Caki2 (cell line): Measurements from ENCODE around the gene OR5A2. TPM values are rescaled to one million over a fixed set of nuclear protein-coding genes. Genes with fewer than 3 reads are reported as not detected.
"Not testable (repeated sequence)": the region's sequence is repeated elsewhere in the genome, so short reads cannot be mapped to it uniquely, and the experiment has no call there.

Experiments
- DNase-seq: peaks from one replicate; pipeline ENCODE4 v3.0.0-alpha.2; 2015; ENCODE audit warnings: low read depth
- in situ Hi-C: cut with HindIII; loops from 2 replicates; pipeline ENCODE4 v1.10.0; 2016; ENCODE audit warnings: low sequenced_read_pairs, low pct_unique_long_range_greater_than_20kb, mixed read lengths
- total RNA-seq: library from RNA; depleted of rRNA; stranded (reverse); fragments of >200 nt; shearing (Covaris generic); gene quantifications from 2 replicates; pipeline ENCODE4 v1.2.3, GENCODE V29; 2014; ENCODE audit warnings: low replicate concordance; rRNA removed

OR5A2 gene
- not detected in 2 replicates for total RNA-seq

GRCh38 chr11:59426361-59427067 lies at the start of gene OR5A2:
TSS of gene OR5A2 (minus strand) at chr11:59426413. CDS start at chr11:59422953, 3,460 bp downstream.
- in situ Hi-C loops: no loop called here
- DNase-seq: no peak

- in situ Hi-C loops: no loop called here
- DNase-seq: no peak
Observed at GRCh38 chr11:59475176-59475575, 49.0 kb upstream of the OR5A2 start.

DNA sequence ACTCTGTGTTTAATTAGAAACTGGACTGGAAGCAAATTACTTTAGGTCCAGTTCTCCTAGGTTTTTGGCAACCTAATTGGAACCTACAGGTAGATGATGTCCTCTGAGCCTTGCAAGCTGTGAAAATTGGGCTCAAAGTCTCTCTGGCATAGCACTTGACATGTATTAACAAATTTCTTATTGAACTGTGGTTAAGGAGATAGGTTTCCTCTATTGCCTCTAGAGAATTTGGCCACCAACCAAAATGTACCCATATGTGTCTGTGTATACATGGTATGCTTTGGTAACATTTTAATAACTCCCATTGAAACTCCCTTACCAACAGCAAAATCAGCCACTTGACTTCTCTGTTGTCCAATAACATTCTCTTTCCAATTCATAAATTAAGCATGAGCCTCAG lies 46.8 kb upstream of the OR5A2 start, which contains the start of gene OR4D10:
Gene OR4D10, plus strand, starts transcription at position 301 of the 400 bp plus-strand sequence. CDS start 4,115 bp downstream, outside the sequence.
- in situ Hi-C loops: no loop called here
- no peak for DNase-seq

DNA sequence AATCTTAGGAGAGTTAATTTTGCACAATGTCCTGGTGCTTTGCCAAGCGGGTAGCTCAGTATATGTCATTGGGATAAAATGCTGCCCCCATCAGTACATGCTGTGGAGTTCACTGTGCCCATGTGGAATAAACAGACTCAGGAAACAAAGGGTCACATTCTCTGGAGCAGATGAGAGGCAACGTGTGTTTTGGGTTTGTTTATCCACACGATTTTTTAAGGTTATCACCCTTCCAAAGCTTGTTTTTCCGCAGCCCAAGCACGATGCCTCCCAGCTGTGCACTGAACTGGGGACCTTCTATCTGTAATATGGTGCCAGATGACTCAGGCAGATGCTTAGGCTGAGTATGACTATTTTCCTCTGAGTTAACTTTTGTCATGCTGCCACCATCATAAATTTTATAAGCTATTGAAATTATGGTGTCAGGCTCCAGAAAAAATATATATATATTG lies 37.0 kb upstream of the OR5A2 start:
- in situ Hi-C loops: no loop called here
- no peak for DNase-seq

- in situ Hi-C loops: no loop called here
Observed at GRCh38 chr11:59459916-59460315, 33.7 kb upstream of the OR5A2 start.

GRCh38 chr11:59456661-59457060 lies 30.4 kb upstream of the OR5A2 start, which contains the start of gene OR4D6:
TSS of gene OR4D6 (plus strand) at chr11:59456961. CDS start at chr11:59456961, 0 bp downstream.
- in situ Hi-C loops: no loop called here
- no peak for DNase-seq

More at GRCh38 chr11:59459916-59460315, 33.7 kb upstream of the OR5A2 start:
- no peak for DNase-seq

DNA sequence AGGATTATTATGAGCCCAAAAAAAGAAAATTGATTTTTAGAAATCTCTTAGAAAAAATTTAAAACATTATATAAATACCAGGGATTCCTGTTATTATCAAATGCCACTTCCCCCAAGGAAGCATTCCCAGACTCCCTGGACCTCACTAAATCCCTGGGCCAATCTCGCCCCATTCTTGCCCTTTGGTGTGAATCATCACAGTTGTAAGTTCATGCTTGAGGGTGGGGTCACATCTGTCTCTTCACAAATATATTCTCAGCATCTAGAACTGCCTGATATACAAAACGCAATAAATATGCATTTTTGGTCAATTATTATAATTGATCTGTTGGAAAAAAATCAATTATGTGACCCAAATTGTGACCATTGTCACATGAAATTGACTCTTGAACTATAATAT lies 22.3 kb upstream of the OR5A2 start:
- in situ Hi-C loops: no loop called here
- DNase-seq: no peak

GRCh38 chr11:59445624-59446023 lies 19.4 kb upstream of the OR5A2 start:
- DNase-seq, in situ Hi-C loops: not testable (repeated sequence)

DNA sequence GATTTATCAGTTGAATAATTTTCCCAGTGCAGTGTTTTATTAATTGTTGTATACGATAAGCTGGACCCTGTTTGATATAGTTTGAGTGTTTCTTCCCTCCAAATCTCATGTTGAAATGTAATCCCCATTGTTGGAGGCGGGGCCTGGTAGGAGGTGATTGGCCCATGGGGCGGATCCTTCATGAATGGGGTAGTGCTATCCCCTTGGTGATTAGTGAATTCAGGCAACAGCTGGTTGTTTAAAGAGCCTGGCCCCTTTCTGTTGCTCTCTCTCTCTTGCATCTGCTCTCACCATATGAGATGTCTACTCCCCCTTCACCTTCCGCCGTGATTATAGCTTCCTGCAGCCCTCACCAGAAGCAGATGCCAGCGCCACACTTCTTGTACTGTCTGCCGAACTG lies 11.6 kb upstream of the OR5A2 start:
- in situ Hi-C loops: no loop called here
- no peak for DNase-seq

- no peak for DNase-seq
- in situ Hi-C loops: no loop called here
Observed at GRCh38 chr11:59436169-59436568, 10.0 kb upstream of the OR5A2 start, which contains the start of gene OR5A1. TSS of gene OR5A1 (plus strand) at chr11:59436469. CDS start at chr11:59443169, 6,700 bp downstream.

DNA sequence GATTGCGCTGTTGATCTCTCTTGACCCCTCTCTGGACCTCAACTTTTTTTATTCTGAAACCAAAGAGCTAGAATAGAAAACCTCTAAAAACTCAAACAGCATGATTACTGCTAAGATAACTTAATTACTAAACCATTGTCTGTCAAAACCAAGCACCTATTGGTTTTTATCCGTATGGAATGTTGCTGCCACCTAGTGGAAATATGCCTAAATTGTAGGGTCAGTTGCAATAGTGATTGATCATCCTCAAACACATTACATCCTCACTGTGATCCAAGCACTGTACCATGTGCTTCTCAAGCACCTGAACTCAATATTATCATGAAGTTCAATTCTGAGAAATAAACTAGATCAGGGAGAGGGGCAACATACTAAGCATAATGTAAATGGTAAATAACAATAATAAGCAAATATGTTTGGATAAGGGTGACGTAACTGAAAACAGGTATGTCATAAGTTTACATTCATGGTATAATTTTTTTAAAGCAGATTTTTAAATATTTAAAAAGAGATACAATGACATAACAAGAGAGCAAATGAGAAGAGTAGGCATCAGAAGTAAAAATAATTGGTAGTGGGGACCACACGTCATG lies 3.8 kb upstream of the OR5A2 start:
- in situ Hi-C loops: no loop called here
- DNase-seq: peak; percentile 6

GRCh38 chr11:59427068-59427382 lies 812 bp upstream of the OR5A2 start:
- in situ Hi-C loops: no loop called here
- no peak for DNase-seq

- no peak for DNase-seq
- in situ Hi-C loops: no loop called here
Observed at GRCh38 chr11:59425131-59425530, 1.1 kb downstream of the OR5A2 start.

DNA sequence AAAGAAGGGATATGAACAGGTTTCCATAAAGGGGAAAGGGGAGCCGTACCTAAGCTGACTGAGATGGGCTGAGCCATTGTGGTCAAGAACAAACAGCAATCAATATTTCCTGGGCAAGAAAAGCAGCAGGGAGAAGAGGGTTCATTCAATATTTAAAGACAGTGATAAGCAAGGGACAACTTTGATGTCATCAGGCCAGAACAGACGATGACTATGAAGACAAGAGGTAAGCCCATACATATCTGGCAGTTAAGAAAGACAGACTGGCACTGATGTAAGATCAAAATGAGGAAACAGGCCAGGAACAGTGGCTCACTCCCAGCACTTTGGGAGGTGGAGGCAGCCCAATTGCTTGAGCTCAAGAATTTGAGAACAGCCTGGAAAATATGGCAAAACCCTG lies 2.4 kb downstream of the OR5A2 start:
- no peak for DNase-seq
- in situ Hi-C loops: no loop called here

GRCh38 chr11:59418156-59418555 lies 8.1 kb downstream of the OR5A2 start:
- DNase-seq: no peak
- in situ Hi-C loops: no loop called here

GRCh38 chr11:59417023-59417422 lies 9.2 kb downstream of the OR5A2 start:
- DNase-seq: no peak
- in situ Hi-C loops: no loop called here

DNA sequence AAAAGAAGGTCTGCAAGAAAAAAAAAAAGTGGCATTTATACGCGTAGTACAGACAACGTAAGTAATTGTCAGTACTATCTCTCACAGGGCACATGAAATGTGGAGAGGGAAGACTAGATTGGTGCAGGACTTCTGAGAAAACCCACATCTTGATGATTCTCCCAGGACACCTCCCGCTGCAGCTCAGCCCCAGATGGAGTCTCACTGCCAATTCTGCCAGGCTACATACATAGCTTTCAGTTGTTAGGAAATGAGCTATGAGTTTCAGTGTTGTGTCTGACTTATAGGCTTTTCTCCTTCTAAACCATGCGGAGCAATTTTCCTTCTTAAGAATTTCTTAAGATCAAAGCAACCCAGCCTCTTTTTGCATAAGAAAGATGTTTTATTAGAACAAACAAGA lies 9.6 kb downstream of the OR5A2 start:
- DNase-seq: no peak
- in situ Hi-C loops: no loop called here

- no peak for DNase-seq
- in situ Hi-C loops: no loop called here
Observed at GRCh38 chr11:59415111-59415510, 11.1 kb downstream of the OR5A2 start.

DNA sequence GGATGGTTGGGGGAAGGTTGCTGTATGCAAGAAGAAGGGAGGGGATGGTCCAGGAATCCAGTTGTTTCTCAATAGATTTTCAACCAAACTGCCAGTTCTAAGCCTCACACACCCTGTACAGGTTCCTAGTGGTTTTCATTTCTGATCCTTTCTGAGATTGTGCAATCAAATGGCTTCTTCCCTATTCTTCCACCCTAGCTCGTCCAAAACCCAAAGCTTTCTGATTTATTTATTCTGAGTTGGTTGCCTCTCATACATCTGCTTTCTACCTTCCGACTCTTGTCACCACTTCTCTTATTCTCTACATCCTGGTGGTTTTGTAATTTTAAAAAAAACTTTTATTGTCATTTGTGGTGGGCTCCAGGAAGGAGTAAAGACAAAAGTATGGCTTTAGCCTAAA lies 12.6 kb downstream of the OR5A2 start:
- in situ Hi-C loops: no loop called here
- no peak for DNase-seq

DNA sequence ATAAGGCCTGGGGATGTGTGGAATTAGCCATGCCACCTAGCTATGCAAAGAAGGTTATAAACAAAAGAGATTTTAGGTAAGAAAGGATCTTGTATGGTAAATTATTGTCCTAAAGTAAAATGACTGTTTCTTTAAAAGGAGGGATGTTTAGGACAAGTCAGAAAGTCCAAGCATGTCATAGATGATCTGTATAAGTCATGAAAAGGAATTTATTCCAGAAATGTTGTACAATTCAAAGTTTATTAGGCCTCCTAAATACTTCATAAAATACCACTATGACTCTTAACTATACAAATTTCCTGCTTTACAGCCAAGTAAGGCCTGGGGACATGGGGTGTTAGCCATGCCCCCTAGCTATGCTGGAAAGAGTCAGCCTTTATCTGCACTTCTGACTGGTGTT lies 22.7 kb downstream of the OR5A2 start:
- in situ Hi-C loops: no loop called here
- peak; percentile 1 for DNase-seq
